KG1 (cell line): ENCODE results near the gene TIMELESS.
"Not testable (repeated sequence)": the region's sequence is repeated elsewhere in the genome, so short reads cannot be mapped to it uniquely, and the experiment has no call there.

Source experiments
- DNase-seq: peaks from one replicate; lab custom pipeline; 2025; lab: John Stamatoyannopoulos, UW

Gene TIMELESS

GRCh38 chr12:56468216-56469006 is 19.2 kb upstream of the TIMELESS start, which contains the start of gene SPRYD4:
Gene SPRYD4, plus strand, starts transcription at chr12:56468578. Its CDS starts 14 bp downstream, at chr12:56468592.
- peak; percentile 69 for DNase-seq

- DNase-seq: no peak
These were observed 13.3 kb upstream of the TIMELESS start for GRCh38 chr12:56462565-56462964.

- no peak for DNase-seq
These were observed 12.3 kb upstream of the TIMELESS start for GRCh38 chr12:56461235-56462159.

- DNase-seq: no peak
These were observed 8.6 kb upstream of the TIMELESS start for GRCh38 chr12:56457817-56458216.

GRCh38 chr12:56454557-56454956 is 5.3 kb upstream of the TIMELESS start, which contains the start of gene MIP:
Gene MIP, minus strand, starts transcription at chr12:56454657. Its CDS starts 44 bp downstream, at chr12:56454613.
- DNase-seq: no peak

- DNase-seq: no peak
These were observed 1.9 kb upstream of the TIMELESS start for GRCh38 chr12:56451147-56451546.

GRCh38 chr12:56450241-56450640 is 1.0 kb upstream of the TIMELESS start:
- DNase-seq: no peak

GRCh38 chr12:56449622-56449984 is 377 bp upstream of the TIMELESS start:
- DNase-seq: no peak

GRCh38 chr12:56443208-56443607 is 6.0 kb downstream of the TIMELESS start:
- not testable (repeated sequence) for DNase-seq

- no peak for DNase-seq
These were observed 11.6 kb downstream of the TIMELESS start for GRCh38 chr12:56437430-56438176.

- DNase-seq: no peak
These were observed 14.4 kb downstream of the TIMELESS start for GRCh38 chr12:56434828-56435227.

GRCh38 chr12:56431850-56432249 is 17.4 kb downstream of the TIMELESS start:
- no peak for DNase-seq

- DNase-seq: no peak
These were observed 17.9 kb downstream of the TIMELESS start for GRCh38 chr12:56431288-56431687.

- DNase-seq: no peak
These were observed 23.2 kb downstream of the TIMELESS start for GRCh38 chr12:56425940-56426438.

GRCh38 chr12:56425193-56425592 is 24.0 kb downstream of the TIMELESS start:
- no peak for DNase-seq

GRCh38 chr12:56420411-56420810 is 28.8 kb downstream of the TIMELESS start:
- no peak for DNase-seq

- no peak for DNase-seq
These were observed 31.5 kb downstream of the TIMELESS start for GRCh38 chr12:56417739-56418138.

GRCh38 chr12:56414401-56414800 is 34.8 kb downstream of the TIMELESS start:
- DNase-seq: no peak

GRCh38 chr12:56413392-56413791 is 35.8 kb downstream of the TIMELESS start:
- no peak for DNase-seq

GRCh38 chr12:56411781-56412639 is 37.2 kb downstream of the TIMELESS start:
- no peak for DNase-seq

GRCh38 chr12:56410768-56411167 is 38.5 kb downstream of the TIMELESS start:
- no peak for DNase-seq
